ENCODE data around the gene RIOK1.

Gene RIOK1

DNA sequence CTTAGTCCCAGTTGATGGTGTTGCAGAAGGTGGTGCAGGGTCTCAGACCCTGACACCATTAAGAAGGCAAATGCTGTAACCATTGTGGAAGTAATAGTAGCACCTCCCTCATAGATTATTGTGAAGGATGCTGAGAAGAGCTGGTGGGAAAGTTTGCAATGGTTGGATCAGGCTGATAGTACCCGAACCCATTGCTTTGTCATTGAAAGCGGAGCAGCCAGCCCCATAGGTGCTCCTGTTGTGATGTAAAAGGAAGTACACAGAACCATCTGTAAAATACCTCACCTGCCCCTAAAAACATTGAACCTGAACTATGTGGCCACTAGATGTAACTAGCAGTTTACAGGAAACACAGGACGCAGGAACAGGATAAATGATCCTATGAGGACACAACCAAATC lies 31.5 kb downstream of the RIOK1 start:
- Histone ChIP-seq H3K27ac (no peak overlapping the region), H3K4me3 (no peak overlapping the region)
- DNase-seq (ENCODE audit: low spot score): no peak
- TF ChIP-seq, protein P1, sequence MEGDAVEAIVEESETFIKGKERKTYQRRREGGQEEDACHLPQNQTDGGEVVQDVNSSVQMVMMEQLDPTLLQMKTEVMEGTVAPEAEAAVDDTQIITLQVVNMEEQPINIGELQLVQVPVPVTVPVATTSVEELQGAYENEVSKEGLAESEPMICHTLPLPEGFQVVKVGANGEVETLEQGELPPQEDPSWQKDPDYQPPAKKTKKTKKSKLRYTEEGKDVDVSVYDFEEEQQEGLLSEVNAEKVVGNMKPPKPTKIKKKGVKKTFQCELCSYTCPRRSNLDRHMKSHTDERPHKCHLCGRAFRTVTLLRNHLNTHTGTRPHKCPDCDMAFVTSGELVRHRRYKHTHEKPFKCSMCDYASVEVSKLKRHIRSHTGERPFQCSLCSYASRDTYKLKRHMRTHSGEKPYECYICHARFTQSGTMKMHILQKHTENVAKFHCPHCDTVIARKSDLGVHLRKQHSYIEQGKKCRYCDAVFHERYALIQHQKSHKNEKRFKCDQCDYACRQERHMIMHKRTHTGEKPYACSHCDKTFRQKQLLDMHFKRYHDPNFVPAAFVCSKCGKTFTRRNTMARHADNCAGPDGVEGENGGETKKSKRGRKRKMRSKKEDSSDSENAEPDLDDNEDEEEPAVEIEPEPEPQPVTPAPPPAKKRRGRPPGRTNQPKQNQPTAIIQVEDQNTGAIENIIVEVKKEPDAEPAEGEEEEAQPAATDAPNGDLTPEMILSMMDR (IDR thresholded peaks at IDR 0.05): no peak

DNA sequence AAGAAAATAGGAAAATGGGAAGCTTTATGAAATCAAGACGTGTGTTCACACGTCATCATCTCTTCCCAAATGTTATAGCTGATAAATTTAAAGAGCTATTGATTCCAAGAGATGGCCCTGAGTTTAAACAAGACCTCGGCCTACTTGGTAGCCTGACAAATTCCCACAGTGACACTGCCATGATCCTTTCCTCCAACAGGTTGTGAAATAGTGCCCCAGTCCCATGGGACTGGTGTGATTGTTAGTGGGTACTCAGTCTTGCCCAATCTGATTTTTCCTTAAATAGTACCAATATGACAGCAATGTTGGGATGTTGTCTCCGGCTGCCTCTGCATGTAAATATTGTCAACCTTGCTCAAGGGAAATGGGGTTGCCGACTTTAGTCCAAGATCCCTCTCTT lies 34.5 kb downstream of the RIOK1 start:
- no peak overlapping the region for H3K27ac ChIP-seq
- TF ChIP-seq, protein P1 (IDR thresholded peaks at IDR 0.05): no peak

DNA sequence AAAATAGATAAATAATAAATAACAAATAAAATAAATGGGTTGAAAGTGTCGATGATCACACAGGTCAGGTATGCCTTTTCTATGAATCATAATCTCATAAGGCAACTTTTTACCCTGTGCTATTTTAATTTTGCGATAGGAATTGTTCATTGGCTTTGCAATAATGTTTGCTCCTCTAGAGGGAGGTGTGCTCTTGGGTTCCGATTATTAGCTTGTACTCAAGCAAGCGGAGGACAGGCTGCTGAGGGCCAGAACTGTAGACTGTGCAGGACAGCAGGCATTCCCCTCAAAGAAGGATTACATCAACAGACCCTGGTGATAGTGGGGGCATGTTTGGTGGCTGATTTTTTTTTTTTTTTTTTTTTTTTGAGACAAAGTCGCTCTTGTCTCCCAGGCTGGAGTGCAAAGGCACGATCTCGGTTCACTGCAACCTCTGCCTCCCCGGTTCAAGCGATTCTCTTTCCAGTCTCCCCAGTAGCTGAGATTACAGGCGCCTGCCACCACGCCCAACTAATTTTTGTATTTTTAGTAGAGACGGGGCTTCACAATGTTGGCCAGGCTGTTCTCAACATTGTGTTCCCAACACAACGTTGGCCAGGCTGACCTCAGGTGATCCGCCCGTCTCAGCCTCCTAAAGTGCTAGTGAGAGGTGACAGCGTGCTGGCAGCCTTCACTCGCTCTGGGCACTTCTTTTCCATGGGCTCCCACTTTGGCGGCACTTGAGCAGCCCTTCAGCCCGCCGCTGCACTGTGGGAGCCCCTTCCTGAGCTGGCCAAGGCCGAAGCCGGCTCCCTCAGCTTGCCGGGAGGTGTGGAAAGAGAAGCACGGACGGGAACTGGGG lies 35.6 kb downstream of the RIOK1 start:
- H3K4me3 ChIP-seq: no peak overlapping the region
- no peak for DNase-seq (ENCODE audit: low spot score)
- H3K27ac ChIP-seq: no peak overlapping the region
- TF ChIP-seq, protein P1 (IDR thresholded peaks at IDR 0.05): no peak

More for the DNA sequence above, 34.5 kb downstream of the RIOK1 start:
- no peak for DNase-seq (ENCODE audit: low spot score)
- no peak overlapping the region for H3K4me3 ChIP-seq

DNA sequence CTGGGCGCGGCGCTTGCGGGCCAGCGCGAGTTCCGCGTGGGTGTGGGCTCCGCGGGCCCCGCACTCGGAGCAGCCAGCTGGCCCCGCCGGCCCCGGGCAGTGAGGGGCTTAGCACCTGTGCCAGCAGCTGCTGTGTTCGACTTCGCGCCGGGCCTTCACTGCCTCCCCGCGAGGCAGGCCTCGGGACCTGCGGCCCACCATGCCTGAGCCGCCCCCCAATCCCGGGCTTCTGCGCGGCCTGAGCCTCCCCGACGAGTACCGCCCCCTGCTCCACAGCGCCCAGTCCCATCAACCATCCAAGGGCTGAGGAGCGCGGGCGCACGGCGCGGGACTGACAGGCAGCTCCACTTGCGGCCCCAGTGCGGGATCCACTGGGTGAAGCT lies 36.2 kb downstream of the RIOK1 start:
- DNase-seq (ENCODE audit: low spot score): no peak
- no peak overlapping the region for H3K27ac ChIP-seq
- TF ChIP-seq, protein P1 (IDR thresholded peaks at IDR 0.05): no peak
- no peak overlapping the region for H3K4me3 ChIP-seq

DNA sequence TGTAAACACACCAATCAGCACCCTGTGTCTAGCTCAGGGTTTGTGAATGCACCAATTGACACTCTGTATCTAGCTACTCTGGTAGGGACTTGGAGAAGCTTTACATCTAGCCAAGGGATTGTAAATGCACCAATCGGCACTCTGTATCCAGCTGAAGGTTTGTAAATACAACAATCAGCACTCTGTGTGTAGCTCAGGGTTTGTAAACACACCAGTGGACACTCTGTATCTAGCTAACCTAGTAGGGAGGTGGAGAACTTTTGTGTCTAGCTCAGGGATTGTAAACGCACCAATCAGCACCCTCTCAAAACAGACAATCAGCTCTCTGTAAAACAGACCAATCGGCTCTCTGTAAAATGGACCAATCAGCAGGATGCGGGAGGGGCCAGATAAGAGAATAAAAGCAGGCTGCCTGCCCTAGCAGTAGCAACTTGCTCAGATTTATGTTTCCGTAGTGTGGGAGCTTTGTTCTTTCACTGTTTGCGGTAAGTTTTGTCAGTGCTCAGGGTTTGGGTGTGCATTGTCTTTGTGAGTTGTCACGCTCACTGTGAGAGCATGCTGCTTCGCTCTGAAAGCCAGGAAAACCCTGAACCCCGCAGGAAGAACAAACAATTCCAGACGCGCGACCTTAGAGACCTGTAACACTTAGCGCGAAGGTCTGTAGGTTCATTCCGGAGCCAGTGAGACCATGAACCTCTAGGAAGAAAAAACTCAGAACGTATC lies 37.0 kb downstream of the RIOK1 start:
- Histone ChIP-seq H3K4me3 (no peak overlapping the region), H3K27ac (no peak overlapping the region)
- no peak for DNase-seq (ENCODE audit: low spot score)
- TF ChIP-seq, protein P1 (IDR thresholded peaks at IDR 0.05): no peak

DNA sequence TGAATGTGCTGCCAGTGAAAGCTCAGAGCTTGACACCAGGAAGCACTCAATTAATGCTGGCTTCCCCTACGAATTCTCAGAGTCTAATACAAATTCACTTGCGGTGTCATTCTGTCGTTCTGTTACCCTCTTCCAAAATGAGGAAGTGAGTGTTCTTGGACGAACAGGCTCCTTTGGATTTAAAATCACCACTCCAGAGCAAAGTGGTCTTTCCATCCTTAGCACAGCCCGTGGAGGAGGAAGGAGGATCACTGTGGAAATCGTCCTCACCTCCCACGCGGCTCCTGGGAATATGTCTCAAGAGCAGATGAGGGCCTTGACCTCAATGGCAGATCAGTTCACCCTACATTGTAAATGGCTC lies 41.7 kb downstream of the RIOK1 start:
- no peak for DNase-seq (ENCODE audit: low spot score)
- no peak overlapping the region for H3K27ac ChIP-seq
- H3K4me3 ChIP-seq: no peak overlapping the region
- TF ChIP-seq, protein P1 (IDR thresholded peaks at IDR 0.05): no peak
